PC-9 (cell line): Measurements from ENCODE around the gene NLRP7. TPM values are rescaled to one million over a fixed set of nuclear protein-coding genes. Genes with fewer than 3 reads are reported as not detected.
"Not testable (repeated sequence)": the region's sequence is repeated elsewhere in the genome, so short reads cannot be mapped to it uniquely, and the experiment has no call there.

Experiments
- BruUV-seq: library from RNA; stranded (reverse); fragments of 400-500 nt; replicated peaks from 2 replicates; lab custom pipeline; 2021; lab: Mats Ljungman, UMichigan
- CTCF ChIA-PET: fragments of 300-600 bp; sonication (Branson Sonifier 250); formaldehyde crosslinking; loops from one replicate; lab custom pipeline; 2022; ENCODE audit warnings: antibody characterized with exemption; lab: Charles Lee
- POLR2A ChIA-PET: fragments of 300-600 bp; sonication (Branson Sonifier 250); formaldehyde crosslinking; loops from one replicate; lab custom pipeline; 2022; ENCODE audit warnings: antibody characterized with exemption; ENCODE audit not compliant: unreplicated experiment; lab: Charles Lee
- DNase-seq, 2 experiments: peaks; one replicate each; pipeline versions ENCODE4 v3.0.0 to v3.0.0-alpha.2; 2015 to 2022; ENCODE audit warnings: mixed read lengths in 1 of 2
- H2AFZ ChIP-seq: fragments of 200-600 bp; sonication (generic); 2 replicates; pipeline ENCODE4 v1.8.1; 2017; ENCODE audit warnings: antibody characterized with exemption
- H3F3A ChIP-seq: fragments of 200-600 bp; sonication (generic); 2 replicates; pipeline ENCODE4 v1.8.1; 2017; ENCODE audit warnings: antibody characterized with exemption, mild to moderate bottlenecking, low read depth; ENCODE audit not compliant: insufficient read depth
- H3K27ac ChIP-seq: fragments of 200-600 bp; sonication (generic); 2 replicates; pipeline ENCODE4 v1.6.1; 2016; ENCODE audit warnings: mixed run types
- H3K27me3 ChIP-seq: fragments of 200-600 bp; sonication (generic); 2 replicates; pipeline ENCODE4 v1.6.1; 2016; ENCODE audit warnings: low read depth, mixed run types; ENCODE audit not compliant: insufficient read depth
- H3K36me3 ChIP-seq: fragments of 200-600 bp; sonication (generic); 2 replicates; pipeline ENCODE4 v1.6.1; 2016; ENCODE audit warnings: low read depth, mixed run types
- H3K4me1 ChIP-seq: fragments of 200-600 bp; sonication (generic); replicated peaks from 2 replicates; pipeline ENCODE4 v1.6.1; 2016; ENCODE audit warnings: mixed run types; ENCODE audit not compliant: insufficient read depth
- H3K4me2 ChIP-seq: fragments of 200-600 bp; sonication (generic); 2 replicates; pipeline ENCODE4 v1.6.1; 2017; ENCODE audit warnings: mixed run types
- H3K4me3 ChIP-seq: fragments of 200-600 bp; sonication (generic); 2 replicates; pipeline ENCODE4 v1.6.1; 2016; ENCODE audit warnings: mixed run types
- H3K79me2 ChIP-seq: fragments of 200-600 bp; sonication (generic); 2 replicates; pipeline ENCODE4 v1.6.1; 2017; ENCODE audit warnings: low read depth, mixed run types
- H3K9me2 ChIP-seq: fragments of 200-600 bp; sonication (generic); 2 replicates; pipeline ENCODE4 v1.8.1; 2017; ENCODE audit warnings: mild to moderate bottlenecking; ENCODE audit not compliant: insufficient read depth
- H3K9me3 ChIP-seq: fragments of 200-600 bp; sonication (generic); 2 replicates; pipeline ENCODE4 v1.8.1; 2016; ENCODE audit warnings: low read depth; ENCODE audit not compliant: insufficient read depth
- H4K20me1 ChIP-seq: fragments of 200-600 bp; sonication (generic); 2 replicates; pipeline ENCODE4 v1.8.1; 2017; ENCODE audit not compliant: insufficient read depth
- EZH2 ChIP-seq: fragments of 200-600 bp; sonication (generic); IDR thresholded peaks from 2 replicates; pipeline ENCODE4 v1.8.0; 2017; ENCODE audit warnings: antibody characterized with exemption, low read depth
- intact Hi-C: fragments of 100-400 bp; cut with micrococcal nuclease; formaldehyde crosslinking; loops from one replicate; pipeline ENCODE4 v1.10.0; 2022; ENCODE audit not compliant: unreplicated experiment
- total RNA-seq: library from RNA; stranded (reverse); gene quantifications from 2 replicates; pipeline ENCODE4 v1.2.3, GENCODE V29; 2021
- TF ChIP-seq, protein P1 (sequence below): fragments of 200-600 bp; sonication (generic); conservative IDR thresholded peaks from 2 replicates; pipeline ENCODE4 v1.6.1; 2017; ENCODE audit warnings: mixed run types, antibody characterized with exemption, mild to moderate bottlenecking, moderate library complexity

NLRP7 gene
- total RNA-seq, 1 experiment from 2014 or later = 0.50 TPM

DNA sequence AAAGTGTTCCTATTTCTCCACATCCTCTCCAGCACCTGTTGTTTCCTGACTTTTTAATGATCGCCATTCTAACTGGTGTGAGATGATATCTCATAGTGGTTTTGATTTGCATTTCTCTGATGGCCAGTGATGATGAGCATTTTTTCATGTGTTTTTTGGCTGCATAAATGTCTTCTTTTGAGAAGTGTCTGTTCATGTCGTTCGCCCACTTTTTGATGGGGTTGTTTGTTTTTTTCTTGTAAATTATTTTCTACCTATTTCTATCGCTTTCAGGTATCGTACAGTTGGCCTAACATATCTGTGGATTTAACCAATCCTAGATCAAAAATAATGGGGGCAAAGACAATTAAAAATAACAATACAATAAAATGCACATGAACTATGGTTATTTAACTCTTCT is 24.1 kb upstream of the NLRP7 start:
- H3K36me3 ChIP-seq, H2AFZ ChIP-seq, H3K27me3 ChIP-seq, H3K9me3 ChIP-seq, POLR2A ChIA-PET, H3K4me2 ChIP-seq, H3K27ac ChIP-seq, DNase-seq, BruUV-seq, H3K4me3 ChIP-seq, H3K4me1 ChIP-seq, intact Hi-C loops, H3K9me2 ChIP-seq, H4K20me1 ChIP-seq, CTCF ChIA-PET, H3F3A ChIP-seq: not testable (repeated sequence)
- H3K79me2 ChIP-seq = peaks cover 23% of the 10 kb centered on the region

DNA sequence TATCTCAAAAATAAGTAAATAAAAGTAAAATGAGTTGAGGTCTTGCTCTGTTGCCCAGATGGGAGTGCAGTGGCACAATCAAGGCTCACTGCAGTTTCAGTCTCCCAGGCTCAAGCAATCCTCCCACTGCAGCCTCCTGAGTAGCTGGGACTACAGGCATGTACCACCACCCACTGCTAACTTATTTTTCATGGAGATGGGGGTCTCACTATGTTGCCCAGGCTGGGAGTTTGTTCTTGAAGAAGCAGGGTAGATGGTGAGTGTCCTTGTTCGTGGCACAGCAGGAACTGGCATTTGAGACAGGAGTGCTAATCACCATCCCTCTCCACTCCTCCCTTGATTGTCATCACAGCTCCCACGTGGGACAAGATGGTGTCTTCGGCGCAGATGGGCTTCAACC is 22.3 kb upstream of the NLRP7 start:
- no peaks in the 10 kb centered on the region for H3K9me2 ChIP-seq
- ChIA-PET POLR2A (interaction anchor here (0.6 kb wide), 2 partner anchors 32 to 34 kb away, joined by 3 read pairs; no protein-coding TSS in a partner anchor), CTCF (no interaction called here)
- no peaks in the 10 kb centered on the region for H3K9me3 ChIP-seq
- 0 out of 2 replicates have a peak, but pooled peaks cover 2% of the 10 kb centered on the region for H3K27me3 ChIP-seq
- 0 out of 2 replicates have a peak, but pooled peaks cover 8% of the 10 kb centered on the region for H3K36me3 ChIP-seq
- no peak overlapping the region for H2AFZ ChIP-seq
- intact Hi-C loops = no loop called here
- H3K4me3 ChIP-seq = no peak overlapping the region
- no peaks in the 10 kb centered on the region; the same call in 1 of the 2 replicates for H4K20me1 ChIP-seq
- TF ChIP-seq, protein P1, sequence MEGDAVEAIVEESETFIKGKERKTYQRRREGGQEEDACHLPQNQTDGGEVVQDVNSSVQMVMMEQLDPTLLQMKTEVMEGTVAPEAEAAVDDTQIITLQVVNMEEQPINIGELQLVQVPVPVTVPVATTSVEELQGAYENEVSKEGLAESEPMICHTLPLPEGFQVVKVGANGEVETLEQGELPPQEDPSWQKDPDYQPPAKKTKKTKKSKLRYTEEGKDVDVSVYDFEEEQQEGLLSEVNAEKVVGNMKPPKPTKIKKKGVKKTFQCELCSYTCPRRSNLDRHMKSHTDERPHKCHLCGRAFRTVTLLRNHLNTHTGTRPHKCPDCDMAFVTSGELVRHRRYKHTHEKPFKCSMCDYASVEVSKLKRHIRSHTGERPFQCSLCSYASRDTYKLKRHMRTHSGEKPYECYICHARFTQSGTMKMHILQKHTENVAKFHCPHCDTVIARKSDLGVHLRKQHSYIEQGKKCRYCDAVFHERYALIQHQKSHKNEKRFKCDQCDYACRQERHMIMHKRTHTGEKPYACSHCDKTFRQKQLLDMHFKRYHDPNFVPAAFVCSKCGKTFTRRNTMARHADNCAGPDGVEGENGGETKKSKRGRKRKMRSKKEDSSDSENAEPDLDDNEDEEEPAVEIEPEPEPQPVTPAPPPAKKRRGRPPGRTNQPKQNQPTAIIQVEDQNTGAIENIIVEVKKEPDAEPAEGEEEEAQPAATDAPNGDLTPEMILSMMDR = no peak
- TF ChIP-seq EZH2 = no peak
- BruUV-seq = no TSS peak
- H3K4me2 ChIP-seq = no peak overlapping the region
- H3K79me2 ChIP-seq = peaks cover 23% of the 10 kb centered on the region
- peaks cover 8% of the 10 kb centered on the region; the same call in 1 of the 2 replicates for H3K4me1 ChIP-seq
- DNase-seq = no peak
- no peak overlapping the region for H3K27ac ChIP-seq
- no peaks in the 10 kb centered on the region for H3F3A ChIP-seq

DNA sequence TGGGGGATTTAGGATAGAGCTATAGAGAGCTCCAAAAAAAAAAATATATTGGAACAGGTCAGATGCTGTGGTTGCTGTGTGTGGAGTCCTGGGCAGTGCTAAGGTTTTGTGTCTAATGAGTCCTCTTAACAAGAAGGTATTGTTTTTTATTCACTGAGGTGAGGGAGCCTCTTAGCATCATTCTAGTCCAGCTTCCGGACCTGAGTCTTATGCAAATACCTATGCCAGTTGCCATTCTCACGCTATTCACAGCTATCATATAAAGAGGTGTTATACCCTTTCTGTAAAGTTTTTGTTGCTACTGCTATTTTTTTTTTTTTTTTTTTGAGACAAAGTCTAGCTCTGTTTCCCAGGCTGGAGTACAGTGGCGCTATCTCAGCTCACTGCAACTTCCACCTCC is 20.3 kb upstream of the NLRP7 start:
- Histone ChIP-seq H3K4me2 (peak overlapping the region; percentile 66), H3K4me3 (peak overlapping the region; percentile 59; the same call in 1 of the 2 replicates)
- POLR2A ChIA-PET = interaction anchor here (0.6 kb wide), 2 partner anchors 45 to 198 kb away, joined by 3 to 9 read pairs; no protein-coding TSS in a partner anchor

GRCh38 chr19:54965055-54965454 is 17.7 kb upstream of the NLRP7 start:
- H3K27me3 ChIP-seq, H4K20me1 ChIP-seq, H2AFZ ChIP-seq, intact Hi-C loops, CTCF ChIA-PET, H3K4me3 ChIP-seq, POLR2A ChIA-PET, BruUV-seq, H3K9me3 ChIP-seq, H3K36me3 ChIP-seq, H3K9me2 ChIP-seq, H3F3A ChIP-seq, H3K4me2 ChIP-seq, H3K4me1 ChIP-seq, H3K27ac ChIP-seq: not testable (repeated sequence)
- DNase-seq = peak in 1 of 2 experiments; percentile 37
- peaks cover 23% of the 10 kb centered on the region for H3K79me2 ChIP-seq

More for the DNA sequence above, 20.3 kb upstream of the NLRP7 start:
- Histone ChIP-seq H3K9me3 (no peaks in the 10 kb centered on the region), H4K20me1 (no peaks in the 10 kb centered on the region), H3K4me1 (peaks cover 8% of the 10 kb centered on the region; the same call in 1 of the 2 replicates), H3K27me3 (no peaks in the 10 kb centered on the region), H3K36me3 (0 out of 2 replicates have a peak, but pooled peaks cover 8% of the 10 kb centered on the region), H3K79me2 (peaks cover 23% of the 10 kb centered on the region), H3K27ac (no peak overlapping the region), H3F3A (no peaks in the 10 kb centered on the region), H2AFZ (no peak overlapping the region), H3K9me2 (no peaks in the 10 kb centered on the region)
- CTCF ChIA-PET = interaction anchor here (0.6 kb wide), 1 partner anchor 488 kb away, joined by 17 read pairs; no protein-coding TSS in a partner anchor
- intact Hi-C loops = no loop called here
- DNase-seq = no peak
- BruUV-seq = no TSS peak
- no peak for TF ChIP-seq EZH2
- TF ChIP-seq, protein P1 = no peak
